H1 (cell line): ENCODE results near the gene C18orf63. TPM values are rescaled to one million over a fixed set of nuclear protein-coding genes. Genes with fewer than 3 reads are reported as not detected.

ENCODE experiments used
- CTCF ChIA-PET: fragments of 300-600 bp; sonication (Branson Sonifier 250); formaldehyde crosslinking; loops from one replicate; lab custom pipeline; 2021; ENCODE audit not compliant: partially characterized antibody; lab: Charles Lee
- POLR2A ChIA-PET: fragments of 300-600 bp; sonication (Branson Sonifier 250); formaldehyde crosslinking; loops from one replicate; lab custom pipeline; 2021; ENCODE audit warnings: inconsistent platforms; ENCODE audit not compliant: partially characterized antibody; lab: Charles Lee
- DNase-seq, 2 experiments: peaks; one replicate each; pipeline versions ENCODE4 v3.0.0 to v3.0.0-alpha.2; 2010 to 2022; ENCODE audit warnings: low spot score in 2 of 2, low read depth in 1 of 2, mixed read lengths in 1 of 2
- FAIRE-seq: peaks from 2 replicates; lab custom pipeline; 2011; peaks lifted over from hg19 to GRCh38; lab: Jason Lieb, UNC
- H2AFZ ChIP-seq: 2 replicates; pipeline ENCODE4 v1.8.1; 2012; ENCODE audit warnings: low read length, inconsistent platforms
- H2AK5ac ChIP-seq: 2 replicates; pipeline ENCODE4 v1.6.1; 2013; ENCODE audit warnings: low read depth, low read length
- H2BK120ac ChIP-seq: replicated peaks from 2 replicates; pipeline ENCODE3; 2013; ENCODE audit warnings: low read depth, low read length, inconsistent platforms
- H2BK12ac ChIP-seq: 2 replicates; pipeline ENCODE4 v1.6.1; 2013; ENCODE audit warnings: low read depth, low read length
- H2BK15ac ChIP-seq: 2 replicates; pipeline ENCODE4 v1.6.1; 2013; ENCODE audit warnings: low read length
- H2BK20ac ChIP-seq: 2 replicates; pipeline ENCODE4 v1.6.1; 2013; ENCODE audit warnings: low read length
- H2BK5ac ChIP-seq: 2 replicates; pipeline ENCODE4 v1.6.1; 2013; ENCODE audit warnings: low read depth, low read length
- H3K14ac ChIP-seq: 2 replicates; pipeline ENCODE4 v1.6.1; 2013; ENCODE audit warnings: inconsistent platforms; ENCODE audit not compliant: insufficient read length
- H3K18ac ChIP-seq: 2 replicates; pipeline ENCODE4 v1.6.1; 2013; ENCODE audit warnings: low read length; ENCODE audit errors: extremely low read depth
- H3K23ac ChIP-seq: 2 replicates; pipeline ENCODE4 v1.6.1; 2013; ENCODE audit warnings: inconsistent platforms; ENCODE audit not compliant: insufficient read length
- H3K23me2 ChIP-seq: 2 replicates; pipeline ENCODE4 v1.6.1; 2013; ENCODE audit warnings: low read depth, low read length
- H3K27ac ChIP-seq: 2 replicates; pipeline ENCODE4 v1.6.1; 2011; ENCODE audit warnings: low read depth, low read length, inconsistent platforms
- H3K27me3 ChIP-seq, 4 experiments: replicated peaks in 1 of 4; 1 replicate in 1 of 4; 2 replicates in 3 of 4; pipeline versions ENCODE4 v1.6.1 to v1.8.1; 2011 to 2013; ENCODE audit warnings: low read length in 3 of 4, mild to moderate bottlenecking in 3 of 4, inconsistent platforms in 2 of 4, mixed read lengths in 2 of 4, moderate library complexity in 1 of 4; ENCODE audit not compliant: control insufficient read depth in 3 of 4, insufficient read depth in 3 of 4; ENCODE audit errors: extremely low read depth in 1 of 4
- H3K36me3 ChIP-seq, 4 experiments: 2 replicates each; pipeline versions ENCODE4 v1.6.1 to v1.8.1; 2011 to 2013; ENCODE audit warnings: mild to moderate bottlenecking in 4 of 4, low read length in 3 of 4, moderate library complexity in 2 of 4, control low read depth in 1 of 4, inconsistent platforms in 1 of 4; ENCODE audit not compliant: insufficient read depth in 4 of 4, control insufficient read depth in 2 of 4
- H3K4ac ChIP-seq: replicated peaks from 2 replicates; pipeline ENCODE3; 2013; ENCODE audit warnings: low read length, low read depth, mixed read lengths, inconsistent platforms; ENCODE audit not compliant: insufficient read length
- H3K4me1 ChIP-seq, 4 experiments: replicated peaks in 1 of 4; 1 replicate in 1 of 4; 2 replicates in 3 of 4; pipeline versions ENCODE4 v1.6.1 to v1.8.1; 2011 to 2013; ENCODE audit warnings: low read length in 3 of 4, inconsistent platforms in 2 of 4, mixed read lengths in 1 of 4; ENCODE audit not compliant: insufficient read depth in 4 of 4, control insufficient read depth in 3 of 4
- H3K4me2 ChIP-seq, 2 experiments: 2 replicates each; pipeline versions ENCODE4 v1.6.1 to v1.8.1; 2011 to 2013; ENCODE audit warnings: low read depth in 2 of 2, low read length in 2 of 2, control low read depth in 1 of 2, inconsistent platforms in 1 of 2, mild to moderate bottlenecking in 1 of 2; ENCODE audit not compliant: insufficient read depth in 1 of 2
- H3K4me3 ChIP-seq, 4 experiments: fragments of 200-600, 300-600 bp in 1 of 4; sonication (generic), shearing (Covaris generic), sonication (Bioruptor Twin) in 1 of 4; 2 replicates each; pipeline versions ENCODE4 v1.5.1 to v1.8.1; 2011 to 2016; ENCODE audit warnings: low read length in 4 of 4, low read depth in 3 of 4, control low read depth in 2 of 4, inconsistent platforms in 2 of 4, mild to moderate bottlenecking in 2 of 4, mixed read lengths in 1 of 4, moderate library complexity in 1 of 4; ENCODE audit not compliant: insufficient read depth in 2 of 4; ENCODE audit errors: extremely low read depth in 1 of 4
- H3K56ac ChIP-seq: replicated peaks from 2 replicates; pipeline ENCODE3; 2013; ENCODE audit warnings: low read depth, mild to moderate bottlenecking, mixed read lengths, low read length, inconsistent platforms; ENCODE audit not compliant: insufficient read length
- H3K79me1 ChIP-seq: 2 replicates; pipeline ENCODE4 v1.6.1; 2013; ENCODE audit warnings: low read depth, low read length, control low read depth
- H3K79me2 ChIP-seq, 2 experiments: 2 replicates each; pipeline versions ENCODE4 v1.6.1 to v1.8.1; 2012 to 2013; ENCODE audit warnings: low read length in 2 of 2, mild to moderate bottlenecking in 2 of 2, inconsistent platforms in 1 of 2; ENCODE audit not compliant: insufficient read depth in 2 of 2, control insufficient read depth in 1 of 2
- H3K9ac ChIP-seq, 4 experiments: replicated peaks in 1 of 4; 1 replicate in 1 of 4; 2 replicates in 3 of 4; pipeline versions ENCODE4 v1.6.1 to v1.8.1; 2011 to 2013; ENCODE audit warnings: low read depth in 3 of 4, low read length in 3 of 4, control low read depth in 2 of 4, mild to moderate bottlenecking in 2 of 4, moderate library complexity in 2 of 4, inconsistent platforms in 1 of 4; ENCODE audit errors: extremely low read depth in 1 of 4
- H3K9me3 ChIP-seq, 2 experiments: 2 replicates each; pipeline versions ENCODE4 v1.6.1 to v1.8.1; 2012 to 2013; ENCODE audit warnings: mild to moderate bottlenecking in 2 of 2, moderate library complexity in 2 of 2, control low read depth in 1 of 2, inconsistent platforms in 1 of 2, low read depth in 1 of 2, low read length in 1 of 2, mixed read lengths in 1 of 2; ENCODE audit not compliant: insufficient read depth in 2 of 2
- H4K20me1 ChIP-seq, 2 experiments: replicated peaks in 1 of 2; 2 replicates each; pipeline versions ENCODE3 to v1.8.1; 2011 to 2013; ENCODE audit warnings: inconsistent platforms in 2 of 2, low read length in 2 of 2, mild to moderate bottlenecking in 1 of 2; ENCODE audit not compliant: insufficient read depth in 2 of 2, control insufficient read depth in 1 of 2
- H4K5ac ChIP-seq: 2 replicates; pipeline ENCODE4 v1.6.1; 2013; ENCODE audit warnings: low read length, low read depth, mixed read lengths, inconsistent platforms; ENCODE audit not compliant: insufficient read length
- H4K8ac ChIP-seq: 2 replicates; pipeline ENCODE4 v1.8.0; 2013; ENCODE audit warnings: mild to moderate bottlenecking, moderate library complexity, low read length, inconsistent platforms; ENCODE audit not compliant: insufficient read depth; ENCODE audit errors: extremely low read depth
- H4K91ac ChIP-seq: replicated peaks from 2 replicates; pipeline ENCODE3; 2013; ENCODE audit warnings: low read length, mixed read lengths, inconsistent platforms; ENCODE audit not compliant: insufficient read length
- BACH1 ChIP-seq: IDR thresholded peaks from 2 replicates; pipeline ENCODE4 v1.6.1; 2012; ENCODE audit warnings: low read length, improper control_type of control experiment
- BRCA1 ChIP-seq: IDR thresholded peaks from 2 replicates; pipeline ENCODE4 v1.6.1; 2012; ENCODE audit warnings: low read depth, low read length, improper control_type of control experiment
- CBX5 ChIP-seq: fragments of 300-800, 300-1000 bp; sonication (generic); IDR thresholded peaks from 2 replicates; pipeline ENCODE4 v1.7.1; 2016; ENCODE audit warnings: antibody characterized with exemption, low read length, low read depth
- CBX8 ChIP-seq: fragments of 300-800, 300-1000 bp; sonication (generic); IDR thresholded peaks from 2 replicates; pipeline ENCODE4 v1.7.1; 2016; ENCODE audit warnings: low read depth, low read length, borderline replicate concordance
- CEBPB ChIP-seq: IDR thresholded peaks from 2 replicates; pipeline ENCODE4 v1.6.1; 2012; ENCODE audit warnings: low read depth, low read length
- CHD1 ChIP-seq: IDR thresholded peaks from 2 replicates; pipeline ENCODE4 v1.6.1; 2012; ENCODE audit warnings: low read depth, low read length, improper control_type of control experiment
- CHD2 ChIP-seq: IDR thresholded peaks from 2 replicates; pipeline ENCODE4 v1.6.1; 2012; ENCODE audit warnings: low read length, improper control_type of control experiment
- EZH2 ChIP-seq: fragments of 200-600 bp; sonication (generic); IDR thresholded peaks from 2 replicates; pipeline ENCODE4 v1.7.1; 2012; ENCODE audit warnings: low read depth, mild to moderate bottlenecking, moderate library complexity, low read length, inconsistent platforms; ENCODE audit not compliant: severe bottlenecking
- FOSL1 ChIP-seq: IDR thresholded peaks from 2 replicates; pipeline ENCODE4 v1.6.1; 2011; ENCODE audit warnings: mild to moderate bottlenecking, low read depth, low read length, moderate library complexity; ENCODE audit not compliant: insufficient read depth
- HDAC2 ChIP-seq, 2 experiments: fragments of 300-600 bp in 1 of 2; sonication (generic) in 1 of 2; IDR thresholded peaks; 2 replicates each; pipeline ENCODE4 v1.6.1; 2011 to 2012; ENCODE audit warnings: low read depth in 2 of 2, low read length in 2 of 2, mild to moderate bottlenecking in 2 of 2, moderate library complexity in 2 of 2, borderline replicate concordance in 1 of 2, inconsistent platforms in 1 of 2
- KDM1A ChIP-seq: fragments of 200-600, 300-600 bp; sonication (generic); IDR thresholded peaks from 2 replicates; pipeline ENCODE4 v1.7.1; 2016; ENCODE audit warnings: mild to moderate bottlenecking, low read length, borderline replicate concordance
- MAFK ChIP-seq: IDR thresholded peaks from 2 replicates; pipeline ENCODE4 v1.6.1; 2012; ENCODE audit warnings: low read depth, mild to moderate bottlenecking, improper control_type of control experiment, low read length
- POLR2A ChIP-seq, 2 experiments: IDR thresholded peaks; 1 replicate in 1 of 2; 2 replicates in 1 of 2; pipeline ENCODE4 v1.6.1; 2011; ENCODE audit warnings: low read depth in 2 of 2, low read length in 2 of 2, mild to moderate bottlenecking in 2 of 2; ENCODE audit errors: control extremely low read depth in 1 of 2
- POU5F1 ChIP-seq: IDR thresholded peaks from 2 replicates; pipeline ENCODE4 v1.6.1; 2011; ENCODE audit warnings: low read depth, mild to moderate bottlenecking, low read length, moderate library complexity
- TCF12 ChIP-seq: IDR thresholded peaks from 2 replicates; pipeline ENCODE4 v1.6.1; 2011; ENCODE audit warnings: low read depth, mild to moderate bottlenecking, low read length
- WGBS, 2 experiments: shearing (Covaris generic) in 1 of 2; methylation state at CpG; one replicate each; pipeline versions ENCODE4 v1.1.6 to v1.1.7; 2013 to 2015; ENCODE audit warnings: low lambda C conversion rate in 2 of 2, mixed read lengths in 2 of 2, inconsistent platforms in 1 of 2, low coverage in 1 of 2, missing lambda C conversion rate in 1 of 2; ENCODE audit not compliant: insufficient replicate concordance in 2 of 2, insufficient coverage in 1 of 2, insufficient read length in 1 of 2; ENCODE audit errors: extremely low coverage in 1 of 2, missing lambda C conversion rate in 1 of 2; 5-methylcytosine and 5-hydroxymethylcytosine counted together
- polyA plus RNA-seq, 7 experiments: library from polyadenylated mRNA; depleted of rRNA in 3 of 7; stranded (reverse) in 5 of 7; unstranded in 2 of 7; fragments of >200 nt in 5 of 7; fragments of 200-250 nt in 2 of 7; gene quantifications; 1 replicate in 5 of 7; 2 replicates in 1 of 7; 4 replicates in 1 of 7; pipeline versions ENCODE4 v1.2.1 to v1.2.3, GENCODE V29; 2011 to 2013; ENCODE audit warnings: missing spikeins in 2 of 7, mixed read lengths in 2 of 7
- total RNA-seq: library from RNA; stranded (reverse); fragmentation: NEBNext Ultra II Directional; extraction: Animal tissue kit (Norgen Biotek cat#: 25700); gene quantifications from 2 replicates; pipeline ENCODE4 v1.2.1, GENCODE V29; 2021

C18orf63 gene
- total and polyA plus RNA-seq, 2 of the 8 experiments (the other 6 are each of a cell fraction or from before 2014, with no cell fraction given), result not detected

DNA sequence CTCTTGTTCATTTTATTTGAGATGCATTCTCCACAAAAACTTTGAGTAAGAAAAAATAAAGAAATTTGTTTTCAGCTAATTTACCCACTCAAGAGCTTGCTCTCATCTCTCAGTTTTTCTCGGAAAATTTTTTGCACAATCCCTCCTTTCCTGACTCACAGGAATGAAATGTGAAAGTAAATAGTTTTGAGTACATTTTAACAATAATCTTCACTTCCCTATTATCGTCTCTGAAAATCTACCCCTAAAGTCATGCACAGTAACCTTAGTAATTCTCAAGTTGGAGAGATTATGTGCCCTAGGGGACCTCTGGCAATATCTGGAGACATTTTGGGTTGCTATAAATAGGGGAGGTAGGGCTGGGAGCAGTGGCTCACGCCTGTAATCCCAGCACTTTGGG, 26.5 kb upstream of the C18orf63 start:
- CTCF ChIA-PET, result interaction anchor here (0.8 to 0.9 kb wide), 2 partner anchors 40 to 41 kb away, joined by 3 read pairs; no protein-coding TSS in a partner anchor
- Histone ChIP-seq H3K27ac (no peak overlapping the region), H2BK5ac (0 out of 2 replicates have a peak overlapping the region, but pooled peaks have one; percentile 87), H3K36me3 (no peaks in the 10 kb centered on the region), H3K56ac (no peak overlapping the region), H4K91ac (no peak overlapping the region), H3K4ac (no peak overlapping the region), H4K5ac (no peak overlapping the region), H3K4me3 (no peak overlapping the region), H2AFZ (no peak overlapping the region), H3K79me2 (peaks cover 12 to 65% of the 10 kb centered on the region in 2 experiments), H3K79me1 (peaks cover 9% of the 10 kb centered on the region), H2BK12ac (peak overlapping the region; percentile 94; the same call in 1 of the 2 replicates), H2BK15ac (no peak overlapping the region), H3K23me2 (peaks cover 8% of the 10 kb centered on the region; the same call in 1 of the 2 replicates), H2BK20ac (no peak overlapping the region), H3K27me3 (no peaks in the 10 kb centered on the region), H3K23ac (no peak overlapping the region), H2AK5ac (no peak overlapping the region), H2BK120ac (no peak overlapping the region), H3K18ac (0 out of 2 replicates have a peak overlapping the region, but pooled peaks have one; percentile 42), H3K14ac (no peak overlapping the region), H4K20me1 (no peaks in the 10 kb centered on the region), H3K4me2 (peak overlapping the region in 1 of 2 experiments; percentile 48; a peak in 1 of 4 replicates), H3K9me3 (peaks cover 0 to 6% of the 10 kb centered on the region in 2 experiments; a peak in 1 of 4 replicates), H3K9ac (no peak overlapping the region), H4K8ac (no peak overlapping the region), H3K4me1 (peaks cover 7 to 25% (median 9%) of the 10 kb centered on the region in 4 experiments; a peak in 6 of 7 replicates)
- FAIRE-seq (no peak), DNase-seq (no peak)
- WGBS, 2 experiments, result 88% methylated on average over 3 of the region's 3 CpGs; no CpG with 5 or more reads in 1 of the 2 experiments
- POLR2A ChIA-PET, result interaction anchor here (1.2 to 1.3 kb wide), 2 partner anchors 13 to 20 kb away, joined by 3 read pairs; no protein-coding TSS in a partner anchor
- no peak for TF ChIP-seq FOSL1
- no peak for TF ChIP-seq CBX8
- TF ChIP-seq MAFK, result no peak
- no peak for TF ChIP-seq CBX5
- TF ChIP-seq POLR2A (IDR thresholded peaks at IDR 0.05; ENCODE audit: control extremely low read depth in 1 of 2, low read depth in 2 of 2, low read length in 2 of 2), result no peak
- TF ChIP-seq BACH1, result no peak
- TF ChIP-seq TCF12, result no peak
- no peak for TF ChIP-seq CHD1
- no peak for TF ChIP-seq HDAC2 (IDR thresholded peaks at IDR 0.05; ENCODE audit: borderline replicate concordance in 1 of 2, low read depth in 2 of 2, low read length in 2 of 2)
- no peak for TF ChIP-seq CHD2
- TF ChIP-seq KDM1A, result no peak
- no peak for TF ChIP-seq EZH2
- no peak for TF ChIP-seq POU5F1
- no peak for TF ChIP-seq CEBPB
- TF ChIP-seq BRCA1, result no peak
